BLaER1 treated with 17β-estradiol and CSF1 and Interleukin-3, amounts not matched to agents 10 nM and 100 nM (cell line): ENCODE results near the gene COL5A2.

Source experiments
- H3K27ac ChIP-seq, 11 experiments: shearing (Covaris generic); formaldehyde crosslinking; 2 replicates each; pipeline ENCODE4 v1.8.1; 2022
- H3K27me3 ChIP-seq, 11 experiments: shearing (Covaris generic); formaldehyde crosslinking; 2 replicates each; pipeline ENCODE4 v1.8.1; 2022
- H3K36me3 ChIP-seq, 11 experiments: shearing (Covaris generic); formaldehyde crosslinking; 2 replicates each; pipeline ENCODE4 v1.8.1; 2022
- H3K4me1 ChIP-seq, 10 experiments: shearing (Covaris generic); formaldehyde crosslinking; 2 replicates each; pipeline ENCODE4 v1.8.1; 2022
- H3K4me2 ChIP-seq, 11 experiments: shearing (Covaris generic); formaldehyde crosslinking; 2 replicates each; pipeline ENCODE4 v1.8.1; 2022
- H3K4me3 ChIP-seq, 10 experiments: shearing (Covaris generic); formaldehyde crosslinking; 2 replicates each; pipeline ENCODE4 v1.8.1; 2022
- H3K9ac ChIP-seq, 11 experiments: shearing (Covaris generic); formaldehyde crosslinking; 2 replicates each; pipeline ENCODE4 v1.8.1; 2022
- H3K9me3 ChIP-seq, 11 experiments: shearing (Covaris generic); formaldehyde crosslinking; replicated peaks in 1 of 11; 2 replicates each; pipeline ENCODE4 v1.8.1; 2022
- H4K20me1 ChIP-seq, 11 experiments: shearing (Covaris generic); formaldehyde crosslinking; 2 replicates each; pipeline ENCODE4 v1.8.1; 2022
- Cebpa-rat ChIP-seq, 11 experiments: shearing (Covaris generic); IDR thresholded peaks; 2 replicates each; pipeline ENCODE4 v1.8.1; 2022

Gene COL5A2

DNA sequence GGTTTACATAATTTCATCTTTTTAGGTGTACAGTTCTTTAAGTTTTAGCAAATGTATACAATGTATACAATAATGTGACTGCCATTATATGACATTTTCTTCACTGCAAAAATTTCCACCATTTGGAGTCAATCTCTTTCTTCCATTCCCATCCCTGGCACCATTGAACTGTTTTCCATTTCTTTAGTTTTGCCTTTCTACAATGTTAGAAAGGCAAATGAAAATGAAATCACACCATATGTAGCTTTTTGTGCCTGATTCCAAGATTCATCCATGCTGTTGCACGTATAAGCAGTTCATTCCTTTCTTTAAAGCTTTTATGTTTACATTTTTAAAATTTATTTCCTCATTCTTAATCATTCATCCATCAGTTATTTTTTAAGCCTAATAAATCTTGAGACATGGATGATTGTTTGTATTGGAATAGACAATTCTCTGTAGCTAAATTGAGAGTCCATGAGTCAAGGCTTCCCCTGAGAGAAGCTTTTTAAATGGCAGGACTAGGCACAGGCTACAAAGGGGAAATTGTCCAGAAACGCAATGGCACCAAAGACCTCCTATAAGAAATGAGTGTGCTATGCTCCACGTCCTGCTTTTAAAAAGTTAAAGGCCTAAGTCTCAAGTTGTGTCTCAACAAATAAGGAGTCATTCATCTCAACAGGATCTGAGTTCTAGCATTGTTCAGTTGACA lies 8.7 kb upstream of the COL5A2 start:
- TF ChIP-seq Cebpa-rat (IDR thresholded peaks at IDR 0.05), result no peak

DNA sequence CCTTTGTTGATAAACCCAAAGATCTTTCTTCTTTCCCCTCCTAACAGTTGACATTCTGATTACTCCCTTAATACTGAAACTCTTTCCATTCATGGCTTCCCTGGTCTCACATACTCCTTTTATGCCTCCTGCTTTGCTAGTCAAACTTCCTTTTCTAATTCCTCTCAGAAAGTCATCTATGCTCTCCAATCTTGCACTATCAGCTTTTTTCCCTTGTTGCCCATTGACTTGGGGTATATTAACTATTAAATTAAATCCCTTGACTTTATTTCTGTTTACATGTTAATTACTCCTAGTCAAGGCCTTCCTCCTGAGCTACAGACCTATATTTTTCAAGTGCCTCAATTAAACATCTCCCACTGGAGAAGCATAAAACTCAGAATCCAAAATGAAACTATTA lies 3.6 kb upstream of the COL5A2 start:
- H3K4me2 ChIP-seq, result no peak overlapping the region
- no peak overlapping the region for H3K4me3 ChIP-seq
- H3K27ac ChIP-seq, result no peak overlapping the region
- no peaks in the 10 kb centered on the region for H3K27me3 ChIP-seq
- no peaks in the 10 kb centered on the region for H3K9me3 ChIP-seq
- H3K9ac ChIP-seq, result no peak overlapping the region
- TF ChIP-seq Cebpa-rat (IDR thresholded peaks at IDR 0.05), result no peak
- H4K20me1 ChIP-seq, result no peaks in the 10 kb centered on the region
- H3K36me3 ChIP-seq, result no peaks in the 10 kb centered on the region
- peaks cover 0 to 13% (median 6%) of the 10 kb centered on the region in 10 experiments; a peak in 11 of 20 replicates for H3K4me1 ChIP-seq

More for the DNA sequence above, 8.7 kb upstream of the COL5A2 start:
- Histone ChIP-seq H3K4me1 (peaks cover 0 to 13% (median 6%) of the 10 kb centered on the region in 10 experiments; a peak in 11 of 20 replicates), H3K27me3 (no peaks in the 10 kb centered on the region), H3K27ac (no peak overlapping the region), H4K20me1 (no peaks in the 10 kb centered on the region), H3K9me3 (no peaks in the 10 kb centered on the region), H3K4me2 (no peak overlapping the region), H3K4me3 (no peak overlapping the region), H3K36me3 (no peaks in the 10 kb centered on the region), H3K9ac (no peak overlapping the region)

GRCh38 chr2:189181706-189182105 lies 2.1 kb upstream of the COL5A2 start:
- H4K20me1 ChIP-seq, result no peaks in the 10 kb centered on the region
- no peak overlapping the region for H3K4me2 ChIP-seq

GRCh38 chr2:189178726-189179569 lies 613 bp downstream of the COL5A2 start:
- Histone ChIP-seq H3K4me2 (no peak overlapping the region), H3K36me3 (no peaks in the 10 kb centered on the region), H3K4me3 (no peak overlapping the region), H3K4me1 (no peaks in the 10 kb centered on the region), H3K9me3 (no peaks in the 10 kb centered on the region), H3K27me3 (no peaks in the 10 kb centered on the region), H4K20me1 (no peaks in the 10 kb centered on the region), H3K27ac (no peak overlapping the region), H3K9ac (no peak overlapping the region)
- TF ChIP-seq Cebpa-rat (IDR thresholded peaks at IDR 0.05), result no peak

More at GRCh38 chr2:189181706-189182105, 2.1 kb upstream of the COL5A2 start:
- Histone ChIP-seq H3K27me3 (no peaks in the 10 kb centered on the region), H3K27ac (no peak overlapping the region), H3K4me3 (no peak overlapping the region), H3K36me3 (no peaks in the 10 kb centered on the region), H3K9ac (no peak overlapping the region), H3K9me3 (no peaks in the 10 kb centered on the region), H3K4me1 (peaks cover 0 to 10% (median 6%) of the 10 kb centered on the region in 10 experiments; a peak in 11 of 20 replicates)
- TF ChIP-seq Cebpa-rat (IDR thresholded peaks at IDR 0.05), result no peak

GRCh38 chr2:189178054-189178453 lies 1.5 kb downstream of the COL5A2 start:
- H3K27ac ChIP-seq, result no peak overlapping the region
- H3K9me3 ChIP-seq, result no peaks in the 10 kb centered on the region
- no peak for TF ChIP-seq Cebpa-rat (IDR thresholded peaks at IDR 0.05)
- H3K4me3 ChIP-seq, result no peak overlapping the region
- H3K9ac ChIP-seq, result no peak overlapping the region
- H3K27me3 ChIP-seq, result no peaks in the 10 kb centered on the region
- no peak overlapping the region for H3K4me2 ChIP-seq
- no peaks in the 10 kb centered on the region for H4K20me1 ChIP-seq
- H3K36me3 ChIP-seq, result no peaks in the 10 kb centered on the region
- no peaks in the 10 kb centered on the region for H3K4me1 ChIP-seq

DNA sequence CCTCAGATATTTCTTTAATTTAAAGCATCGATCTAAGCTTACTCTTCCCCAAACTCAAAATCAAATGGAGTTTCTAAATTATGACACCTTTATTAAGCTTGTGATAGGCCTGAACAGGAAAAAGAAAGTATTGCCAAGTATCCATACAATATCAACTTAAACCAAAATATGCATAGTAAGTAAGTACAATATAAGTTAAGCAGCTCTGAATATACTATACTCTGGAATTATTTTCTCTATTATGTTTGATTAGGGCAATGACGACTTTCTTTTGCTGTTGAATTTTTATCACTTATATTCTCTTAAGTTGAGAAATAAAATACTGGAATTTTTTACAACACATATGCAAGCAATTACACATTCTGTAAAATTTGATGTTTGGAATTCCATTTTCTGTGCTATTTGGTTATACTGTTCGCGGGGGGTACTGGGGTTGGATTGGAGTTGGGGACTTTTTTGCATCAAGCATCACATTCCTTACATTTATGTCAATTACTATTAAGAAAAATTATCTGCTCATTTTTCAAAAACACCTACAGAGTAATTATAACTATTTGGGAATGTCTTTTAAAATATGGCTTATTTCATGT lies 2.2 kb downstream of the COL5A2 start:
- Histone ChIP-seq H3K4me1 (no peaks in the 10 kb centered on the region), H3K4me3 (no peak overlapping the region), H3K27me3 (no peaks in the 10 kb centered on the region), H3K36me3 (no peaks in the 10 kb centered on the region), H3K27ac (no peak overlapping the region), H3K9me3 (no peaks in the 10 kb centered on the region), H3K4me2 (no peak overlapping the region), H4K20me1 (no peaks in the 10 kb centered on the region), H3K9ac (no peak overlapping the region)
- no peak for TF ChIP-seq Cebpa-rat (IDR thresholded peaks at IDR 0.05)

GRCh38 chr2:189176516-189176915 lies 3.0 kb downstream of the COL5A2 start:
- Histone ChIP-seq H3K27ac (no peak overlapping the region), H3K4me1 (peaks cover 0 to 5% (median 0%) of the 10 kb centered on the region in 10 experiments; a peak in 3 of 20 replicates)
- no peak for TF ChIP-seq Cebpa-rat (IDR thresholded peaks at IDR 0.05)

DNA sequence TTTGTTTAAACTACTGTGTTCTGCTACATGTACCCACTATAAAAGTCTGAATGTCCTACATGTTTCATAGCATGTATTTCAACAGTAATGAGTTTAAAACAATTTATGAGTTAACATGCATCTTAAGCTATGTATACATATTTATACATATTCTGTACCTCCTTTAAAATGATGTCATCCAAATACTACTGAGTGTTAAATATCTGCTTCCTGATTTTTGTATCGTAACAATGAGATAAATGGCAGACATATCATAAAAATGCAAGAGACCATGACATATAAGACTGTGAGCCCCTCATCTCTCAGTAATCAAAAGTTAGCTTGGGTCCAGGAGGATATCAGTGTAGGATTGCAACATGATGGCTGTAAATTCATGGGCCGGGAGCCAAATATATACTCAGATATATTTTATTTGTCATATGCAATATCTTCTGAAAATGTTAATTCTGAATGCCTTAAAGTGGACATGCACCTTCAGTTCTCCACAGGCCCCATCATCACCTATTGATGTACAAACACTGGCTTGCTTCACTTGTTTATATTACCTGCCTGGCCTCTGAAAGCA lies 3.6 kb downstream of the COL5A2 start:
- Histone ChIP-seq H3K4me2 (no peak overlapping the region), H3K4me1 (peaks cover 0 to 5% (median 0%) of the 10 kb centered on the region in 10 experiments; a peak in 3 of 20 replicates), H3K27ac (no peak overlapping the region), H3K36me3 (no peaks in the 10 kb centered on the region), H3K27me3 (no peaks in the 10 kb centered on the region), H3K4me3 (no peak overlapping the region), H4K20me1 (no peaks in the 10 kb centered on the region), H3K9me3 (no peaks in the 10 kb centered on the region), H3K9ac (no peak overlapping the region)
- no peak for TF ChIP-seq Cebpa-rat (IDR thresholded peaks at IDR 0.05)

More at GRCh38 chr2:189176516-189176915, 3.0 kb downstream of the COL5A2 start:
- Histone ChIP-seq H3K36me3 (no peaks in the 10 kb centered on the region), H4K20me1 (no peaks in the 10 kb centered on the region), H3K9me3 (no peaks in the 10 kb centered on the region), H3K4me2 (no peak overlapping the region), H3K9ac (no peak overlapping the region), H3K4me3 (no peak overlapping the region), H3K27me3 (no peaks in the 10 kb centered on the region)
